Naive thymus-derived CD4-positive, alpha-beta T cell (primary cell): ENCODE measurements around the gene PRXL2A. TPM values are rescaled to one million over a fixed set of nuclear protein-coding genes. Genes with fewer than 3 reads are reported as not detected.
A peak's percentile ranks its signal among the peaks of the same experiment; 100 is the strongest.

Source experiments
- ATAC-seq: fragments of 150-1000 bp; cut with Tn5 transposase; 2 replicates; pipeline ENCODE4 v1.10.0; 2021; ENCODE audit warnings: mild to moderate bottlenecking, moderate library complexity
- CTCF ChIA-PET: fragments of 350-600 bp; sonication (Branson Sonifier 250); formaldehyde crosslinking; loops from one replicate; lab custom pipeline; 2021; ENCODE audit warnings: antibody characterized with exemption; lab: Charles Lee
- POLR2A ChIA-PET: fragments of 350-600 bp; sonication (Branson Sonifier 250); formaldehyde crosslinking; loops from one replicate; lab custom pipeline; 2021; ENCODE audit warnings: antibody characterized with exemption, inconsistent platforms; lab: Charles Lee
- DNase-seq, 9 donors: peaks; one replicate each; pipeline versions ENCODE4 v3.0.0 to v3.0.0-alpha.2; 2020 to 2022; ENCODE audit warnings: mixed read lengths in 1 of 9
- H3K27ac ChIP-seq: one replicate; pipeline ENCODE4 v1.7.0; 2013; ENCODE audit warnings: mild to moderate bottlenecking, low read depth, low read length, moderate library complexity
- H3K27me3 ChIP-seq, 2 donors: one replicate each; pipeline ENCODE4 v1.7.0; 2013; ENCODE audit warnings: low read length in 2 of 2, mild to moderate bottlenecking in 2 of 2, moderate library complexity in 2 of 2; ENCODE audit not compliant: control insufficient read depth in 2 of 2, insufficient read depth in 2 of 2
- H3K36me3 ChIP-seq, 3 experiments: 1 replicate in 2 of 3; 2 replicates in 1 of 3; pipeline ENCODE4 v1.7.0; 2013; ENCODE audit warnings: low read length in 3 of 3, mild to moderate bottlenecking in 3 of 3, moderate library complexity in 1 of 3; ENCODE audit not compliant: insufficient read depth in 3 of 3, control insufficient read depth in 2 of 3
- H3K4me1 ChIP-seq, 2 donors: one replicate each; pipeline ENCODE4 v1.7.0; 2013; ENCODE audit warnings: low read length in 2 of 2, mild to moderate bottlenecking in 2 of 2, moderate library complexity in 1 of 2; ENCODE audit not compliant: control insufficient read depth in 2 of 2, insufficient read depth in 2 of 2
- H3K4me3 ChIP-seq: 2 replicates; pipeline ENCODE4 v1.7.0; 2013; ENCODE audit warnings: mild to moderate bottlenecking, low read length
- H3K9me3 ChIP-seq, 3 experiments: 1 replicate in 2 of 3; 2 replicates in 1 of 3; pipeline ENCODE4 v1.7.0; 2013; ENCODE audit warnings: low read length in 3 of 3; ENCODE audit not compliant: control insufficient read depth in 2 of 3
- H3K27ac Mint-ChIP-seq, 9 donors: one replicate each; pipeline ENCODE4 v1.8.0; 2020 to 2022; ENCODE audit warnings: mixed read lengths in 9 of 9, mild to moderate bottlenecking in 8 of 9, moderate library complexity in 5 of 9, inconsistent platforms in 2 of 9
- H3K27me3 Mint-ChIP-seq, 5 donors: one replicate each; pipeline ENCODE4 v1.8.0; 2021 to 2022; ENCODE audit warnings: mixed read lengths in 5 of 5, mild to moderate bottlenecking in 1 of 5
- H3K36me3 Mint-ChIP-seq, 5 donors: one replicate each; pipeline ENCODE4 v1.8.0; 2020 to 2022; ENCODE audit warnings: mixed read lengths in 5 of 5, mild to moderate bottlenecking in 3 of 5, inconsistent platforms in 1 of 5
- H3K4me1 Mint-ChIP-seq, 7 donors: one replicate each; pipeline ENCODE4 v1.8.0; 2020 to 2022; ENCODE audit warnings: mixed read lengths in 7 of 7, mild to moderate bottlenecking in 3 of 7, inconsistent platforms in 1 of 7
- H3K4me3 Mint-ChIP-seq, 10 donors: one replicate each; pipeline ENCODE4 v1.8.0; 2020 to 2022; ENCODE audit warnings: mild to moderate bottlenecking in 10 of 10, mixed read lengths in 10 of 10, moderate library complexity in 6 of 10, inconsistent platforms in 2 of 10
- H3K9me3 Mint-ChIP-seq, 11 donors: one replicate each; pipeline ENCODE4 v1.8.0; 2020 to 2022; ENCODE audit warnings: mixed read lengths in 11 of 11, mild to moderate bottlenecking in 4 of 11, inconsistent platforms in 1 of 11, moderate library complexity in 1 of 11
- intact Hi-C, 2 donors: fragments of 100-400 bp; cut with micrococcal nuclease; formaldehyde crosslinking; loops; one replicate each; pipeline ENCODE4 v1.15.1; 2023
- polyA plus RNA-seq, 2 donors: library from polyadenylated mRNA; unstranded; fragments of 300-500 nt; fragmentation: Illumina TruSeq; gene quantifications; one replicate each; pipeline ENCODE4 v1.2.3, GENCODE V29; 2021
- total RNA-seq, 6 experiments: library from RNA in 5 of 6; stranded (reverse) in 5 of 6; gene quantifications; 1 replicate in 5 of 6; 2 replicates in 1 of 6; pipeline ENCODE4 v1.2.3 and lab custom pipeline; 2021 to 2026

Gene PRXL2A
- total and polyA plus RNA-seq, 7 experiments from 2014 or later, result 5.6 to 20.1 (median 8.6) TPM

- peaks cover 39 to 43% of the 10 kb centered on the region in 2 donors for H3K4me1 ChIP-seq
- Mint-ChIP-seq H3K27ac (peak overlapping the region; percentile 87 to 99 (median 98)), H3K4me3 (peak overlapping the region; percentile 79 to 99 (median 98)), H3K9me3 (peaks cover 0 to 3% (median 0%) of the 10 kb centered on the region in 11 donors), H3K4me1 (peaks cover 44 to 58% (median 50%) of the 10 kb centered on the region in 7 donors), H3K36me3 (peaks cover 4 to 42% (median 8%) of the 10 kb centered on the region in 5 donors), H3K27me3 (no peaks in the 10 kb centered on the region)
- no peak for ATAC-seq
- no peaks in the 10 kb centered on the region for H3K27me3 ChIP-seq
- H3K27ac ChIP-seq, result peak overlapping the region; percentile 84
- intact Hi-C loops, result loop anchor here (1.0 to 5.0 kb wide), 7 partner anchors 8 to 268 kb away; no protein-coding TSS in a partner anchor
- POLR2A ChIA-PET, result interaction anchor here (0.9 to 32.8 kb wide), 7 partner anchors 8 to 56 kb away, joined by 3 to 608 read pairs (median 7); no protein-coding TSS in a partner anchor
- CTCF ChIA-PET, result interaction anchor here (1.4 to 39.2 kb wide), 4 partner anchors 11 to 50 kb away, joined by 5 to 839 read pairs (median 12); no protein-coding TSS in a partner anchor
- DNase-seq, result no peak
- no peaks in the 10 kb centered on the region for H3K9me3 ChIP-seq
- peak overlapping the region; percentile 87 for H3K4me3 ChIP-seq
- H3K36me3 ChIP-seq, result peaks cover 0 to 9% (median 0%) of the 10 kb centered on the region in 3 experiments
Measured at GRCh38 chr10:80455461-80456349, 47.4 kb downstream of the PRXL2A start.

DNA sequence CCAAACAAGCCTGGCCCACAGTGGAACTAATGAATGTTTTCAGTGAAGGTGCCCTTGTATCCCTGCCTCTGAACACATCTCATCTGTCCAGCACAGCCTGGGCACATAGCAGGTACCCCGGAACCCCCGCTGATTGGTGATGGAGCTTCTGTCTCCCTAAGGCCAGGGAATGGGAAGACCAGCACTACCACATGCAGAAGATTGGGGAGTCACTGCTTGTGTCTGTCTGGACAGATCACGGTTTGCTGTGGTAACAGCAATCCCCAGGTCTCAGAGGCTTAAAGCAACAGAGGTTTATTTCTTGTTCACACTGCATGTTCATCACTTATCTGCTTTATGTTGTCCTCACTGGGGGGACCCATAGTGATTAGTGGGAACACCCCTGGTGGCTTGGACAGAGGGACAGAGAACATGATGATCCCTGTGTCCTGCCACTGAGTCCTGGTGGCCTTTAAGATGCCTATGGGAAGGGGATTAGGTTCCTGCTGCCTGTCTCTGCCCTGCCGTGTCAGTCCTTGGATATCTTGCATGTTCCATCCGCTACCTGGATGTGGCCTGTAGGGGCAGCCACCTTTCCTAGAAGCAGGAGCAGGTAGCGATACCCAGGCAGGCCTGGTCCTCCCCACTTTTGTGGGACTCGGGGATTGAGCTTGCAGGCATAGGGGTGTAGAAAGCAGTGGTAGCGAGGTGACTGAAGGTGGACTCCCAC is 49.4 kb downstream of the PRXL2A start:
- ATAC-seq (no peak), DNase-seq (no peak)
- H3K4me3 ChIP-seq, result peak overlapping the region; percentile 87
- peaks cover 61 to 77% (median 69%) of the 10 kb centered on the region in 7 donors for H3K4me1 Mint-ChIP-seq
- peaks cover 0 to 3% (median 0%) of the 10 kb centered on the region in 11 donors for H3K9me3 Mint-ChIP-seq
- H3K36me3 ChIP-seq, result peaks cover 0 to 9% (median 0%) of the 10 kb centered on the region in 3 experiments
- H3K27ac Mint-ChIP-seq, result peak overlapping the region; percentile 87 to 99 (median 98)
- H3K4me3 Mint-ChIP-seq, result peak overlapping the region; percentile 79 to 99 (median 98)
- no peaks in the 10 kb centered on the region for H3K27me3 ChIP-seq
- peaks cover 9 to 57% (median 14%) of the 10 kb centered on the region in 5 donors for H3K36me3 Mint-ChIP-seq
- peak overlapping the region; percentile 84 for H3K27ac ChIP-seq
- intact Hi-C loops, result loop anchor here (2.0 to 5.0 kb wide), 5 partner anchors 13 to 270 kb away; no protein-coding TSS in a partner anchor
- CTCF ChIA-PET, result interaction anchor here (1.4 to 39.2 kb wide), 4 partner anchors 11 to 48 kb away, joined by 5 to 839 read pairs (median 12); no protein-coding TSS in a partner anchor
- POLR2A ChIA-PET, result interaction anchor here (19.3 to 32.8 kb wide), 3 partner anchors 13 to 43 kb away, joined by 318 to 608 read pairs (median 582); no protein-coding TSS in a partner anchor
- no peaks in the 10 kb centered on the region for H3K27me3 Mint-ChIP-seq
- no peaks in the 10 kb centered on the region for H3K9me3 ChIP-seq
- H3K4me1 ChIP-seq, result peaks cover 59 to 63% of the 10 kb centered on the region in 2 donors

GRCh38 chr10:80458263-80458625 is 49.9 kb downstream of the PRXL2A start:
- intact Hi-C loops, result loop anchor here (2.0 to 5.0 kb wide), 5 partner anchors 13 to 271 kb away; no protein-coding TSS in a partner anchor
- peaks cover 0 to 9% (median 0%) of the 10 kb centered on the region in 3 experiments for H3K36me3 ChIP-seq
- no peak for ATAC-seq
- peak overlapping the region; percentile 87 to 99 (median 98) for H3K27ac Mint-ChIP-seq
- H3K4me1 Mint-ChIP-seq, result peaks cover 66 to 80% (median 73%) of the 10 kb centered on the region in 7 donors
- H3K4me3 ChIP-seq, result peak overlapping the region; percentile 87
- H3K4me1 ChIP-seq, result peaks cover 64 to 68% of the 10 kb centered on the region in 2 donors
- ChIA-PET POLR2A (interaction anchor here (19.3 to 32.8 kb wide), 3 partner anchors 12 to 43 kb away, joined by 318 to 608 read pairs (median 582); no protein-coding TSS in a partner anchor), CTCF (interaction anchor here (1.6 to 39.2 kb wide), 2 partner anchors 11 to 48 kb away, joined by 19 to 839 read pairs; no protein-coding TSS in a partner anchor)
- peak overlapping the region; percentile 84 for H3K27ac ChIP-seq
- peaks cover 0 to 3% (median 0%) of the 10 kb centered on the region in 11 donors for H3K9me3 Mint-ChIP-seq
- no peak for DNase-seq
- H3K36me3 Mint-ChIP-seq, result peaks cover 10 to 58% (median 14%) of the 10 kb centered on the region in 5 donors
- no peaks in the 10 kb centered on the region for H3K27me3 Mint-ChIP-seq
- H3K27me3 ChIP-seq, result no peaks in the 10 kb centered on the region
- H3K4me3 Mint-ChIP-seq, result peak overlapping the region; percentile 79 to 99 (median 98)
- no peaks in the 10 kb centered on the region for H3K9me3 ChIP-seq

GRCh38 chr10:80458638-80459037 is 50.3 kb downstream of the PRXL2A start:
- Histone ChIP-seq H3K4me1 (peaks cover 68 to 72% of the 10 kb centered on the region in 2 donors), H3K36me3 (peaks cover 0 to 9% (median 0%) of the 10 kb centered on the region in 3 experiments), H3K27me3 (no peaks in the 10 kb centered on the region), H3K4me3 (peak overlapping the region; percentile 87), H3K9me3 (no peaks in the 10 kb centered on the region), H3K27ac (peak overlapping the region; percentile 84)
- intact Hi-C loops, result loop anchor here (1.0 to 5.0 kb wide), 6 partner anchors 10 to 271 kb away; no protein-coding TSS in a partner anchor
- Mint-ChIP-seq H3K27ac (peak overlapping the region; percentile 87 to 99 (median 98)), H3K4me3 (peak overlapping the region; percentile 79 to 99 (median 98)), H3K36me3 (peaks cover 14 to 61% (median 14%) of the 10 kb centered on the region in 5 donors), H3K27me3 (no peaks in the 10 kb centered on the region), H3K4me1 (peaks cover 70 to 80% (median 77%) of the 10 kb centered on the region in 7 donors), H3K9me3 (peaks cover 0 to 3% (median 0%) of the 10 kb centered on the region in 11 donors)
- ChIA-PET CTCF (interaction anchor here (1.0 to 39.2 kb wide), 5 partner anchors 10 to 47 kb away, joined by 3 to 839 read pairs (median 19); no protein-coding TSS in a partner anchor), POLR2A (interaction anchor here (0.8 to 32.8 kb wide), 6 partner anchors 12 to 42 kb away, joined by 3 to 608 read pairs (median 162); no protein-coding TSS in a partner anchor)
- ATAC-seq (no peak), DNase-seq (no peak)

DNA sequence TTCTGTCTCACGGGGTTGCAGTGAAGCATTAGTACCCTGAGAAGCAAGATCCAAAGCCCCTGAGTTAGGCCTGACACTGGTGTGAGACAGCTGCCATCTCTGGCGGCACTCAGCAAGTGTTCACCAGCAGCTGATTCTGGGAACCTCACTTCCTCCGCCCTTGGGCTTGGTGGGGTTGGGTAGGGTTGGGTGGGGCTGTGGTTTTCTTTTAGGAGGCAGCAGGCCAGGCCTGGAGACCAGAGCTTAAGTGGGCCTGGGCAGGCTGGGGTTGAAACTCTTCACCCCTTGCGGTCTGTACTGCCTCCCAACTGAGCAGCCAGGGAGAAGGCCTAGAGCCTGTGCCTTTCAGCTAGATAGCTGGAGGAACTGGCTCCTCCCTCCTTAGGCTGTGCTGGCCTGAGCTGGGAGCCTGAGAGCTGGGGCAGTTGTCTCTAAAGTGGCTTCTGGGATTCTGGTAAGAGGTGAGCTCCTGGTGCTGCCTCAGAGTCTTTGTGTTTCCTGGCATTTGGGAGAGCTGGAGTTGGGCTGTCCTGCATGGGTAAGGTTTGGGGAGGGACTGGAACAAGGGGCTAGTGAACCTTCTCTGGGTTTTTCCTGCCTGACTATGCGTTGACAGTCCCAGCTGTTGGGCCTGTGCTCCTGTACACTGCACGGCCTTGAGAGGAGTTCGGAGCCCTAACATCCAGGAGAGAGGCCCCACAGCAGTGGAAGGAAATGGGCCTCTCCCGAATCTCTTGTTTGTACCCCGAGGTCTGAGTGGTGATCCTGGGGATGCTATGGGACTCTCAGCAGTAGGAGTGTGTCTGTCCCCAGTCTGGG is 50.9 kb downstream of the PRXL2A start:
- Histone ChIP-seq H3K4me3 (peak overlapping the region; percentile 87), H3K27me3 (no peaks in the 10 kb centered on the region), H3K4me1 (peaks cover 74 to 78% of the 10 kb centered on the region in 2 donors), H3K9me3 (no peaks in the 10 kb centered on the region), H3K36me3 (peaks cover 0 to 9% (median 0%) of the 10 kb centered on the region in 3 experiments), H3K27ac (peak overlapping the region; percentile 84)
- Mint-ChIP-seq H3K36me3 (peaks cover 14 to 65% (median 15%) of the 10 kb centered on the region in 5 donors), H3K27ac (peak overlapping the region; percentile 87 to 99 (median 98)), H3K27me3 (no peaks in the 10 kb centered on the region), H3K9me3 (peaks cover 0 to 3% (median 0%) of the 10 kb centered on the region in 11 donors), H3K4me1 (peaks cover 76 to 85% (median 83%) of the 10 kb centered on the region in 7 donors), H3K4me3 (peak overlapping the region; percentile 79 to 99 (median 98))
- POLR2A ChIA-PET, result interaction anchor here (0.8 to 32.8 kb wide), 8 partner anchors 10 to 67 kb away, joined by 3 to 608 read pairs (median 6); no protein-coding TSS in a partner anchor
- intact Hi-C loops, result loop anchor here (1.0 to 5.0 kb wide), 6 partner anchors 9 to 272 kb away; no protein-coding TSS in a partner anchor
- CTCF ChIA-PET, result interaction anchor here (1.0 to 39.2 kb wide), 7 partner anchors 10 to 47 kb away, joined by 3 to 839 read pairs (median 13); no protein-coding TSS in a partner anchor
- ATAC-seq, result peak; percentile 66
- peak in 7 of 9 donors; percentile 53 to 66 (median 55) for DNase-seq
